Prostate gland (tissue), 2 donors: ENCODE measurements around the gene ABCC3.

ENCODE experiments used
- POLR2AphosphoS5 ChIP-seq: sonication (generic); formaldehyde crosslinking; IDR thresholded peaks from one replicate; pipeline ENCODE4 v1.6.1; 2017; ENCODE audit warnings: antibody characterized with exemption
- TF ChIP-seq, protein P1 (sequence below), 4 experiments: fragments of 200-600 bp in 2 of 4; fragments of 450-650 bp in 2 of 4; sonication (generic) in 2 of 4; IDR thresholded peaks; 1 replicate in 3 of 4; 2 replicates in 1 of 4; pipeline ENCODE4 v1.5.1; 2016 to 2019; ENCODE audit warnings: antibody characterized with exemption in 4 of 4, mild to moderate bottlenecking in 2 of 4, moderate library complexity in 2 of 4

DNA sequence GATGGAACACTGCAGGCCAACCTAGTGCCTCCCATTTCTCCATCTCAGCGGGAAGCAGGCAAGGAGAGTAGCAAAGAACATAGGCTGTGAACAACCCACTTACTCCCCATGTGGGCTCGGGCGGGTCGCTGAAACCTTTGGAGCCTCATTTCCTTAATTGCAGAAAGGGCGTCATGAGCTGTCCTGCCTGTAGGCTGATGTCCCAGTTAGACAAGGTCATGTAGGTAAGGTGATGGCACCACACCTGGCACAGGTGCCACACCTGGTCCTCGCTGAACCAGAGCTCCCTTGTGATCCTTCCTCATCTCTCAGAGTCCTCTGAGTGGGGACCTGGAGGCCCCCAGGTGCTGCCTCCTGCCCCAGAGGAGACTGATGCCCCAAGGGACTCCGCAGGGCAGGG lies 22.9 kb downstream of the ABCC3 start:
- TF ChIP-seq, protein P1, sequence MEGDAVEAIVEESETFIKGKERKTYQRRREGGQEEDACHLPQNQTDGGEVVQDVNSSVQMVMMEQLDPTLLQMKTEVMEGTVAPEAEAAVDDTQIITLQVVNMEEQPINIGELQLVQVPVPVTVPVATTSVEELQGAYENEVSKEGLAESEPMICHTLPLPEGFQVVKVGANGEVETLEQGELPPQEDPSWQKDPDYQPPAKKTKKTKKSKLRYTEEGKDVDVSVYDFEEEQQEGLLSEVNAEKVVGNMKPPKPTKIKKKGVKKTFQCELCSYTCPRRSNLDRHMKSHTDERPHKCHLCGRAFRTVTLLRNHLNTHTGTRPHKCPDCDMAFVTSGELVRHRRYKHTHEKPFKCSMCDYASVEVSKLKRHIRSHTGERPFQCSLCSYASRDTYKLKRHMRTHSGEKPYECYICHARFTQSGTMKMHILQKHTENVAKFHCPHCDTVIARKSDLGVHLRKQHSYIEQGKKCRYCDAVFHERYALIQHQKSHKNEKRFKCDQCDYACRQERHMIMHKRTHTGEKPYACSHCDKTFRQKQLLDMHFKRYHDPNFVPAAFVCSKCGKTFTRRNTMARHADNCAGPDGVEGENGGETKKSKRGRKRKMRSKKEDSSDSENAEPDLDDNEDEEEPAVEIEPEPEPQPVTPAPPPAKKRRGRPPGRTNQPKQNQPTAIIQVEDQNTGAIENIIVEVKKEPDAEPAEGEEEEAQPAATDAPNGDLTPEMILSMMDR (IDR thresholded peaks at IDR 0.05) = no peak
- no peak for TF ChIP-seq POLR2AphosphoS5
